Measurements from ENCODE around the gene BBS10. TPM values are rescaled to one million over a fixed set of nuclear protein-coding genes. Genes with fewer than 3 reads are reported as not detected.

The BBS10 gene
- 4.1 TPM for polyA plus RNA-seq (2013, experiment 1 of 2)
- polyA plus RNA-seq (2013, experiment 2 of 2): 4.1 TPM

- Histone ChIP-seq H3K4me3 (ENCODE audit: low read length) (peak within 1 kb of the TSS; percentile 85), H2BK120ac (ENCODE audit: low read depth, low read length) (no peak within 1 kb of the TSS), H3K4me1 (ENCODE audit: control insufficient read depth, low read depth, low read length) (no peaks in the 10 kb centered on the region), H3K9ac (ENCODE audit: low read length) (peak within 1 kb of the TSS; percentile 89), H3K4ac (ENCODE audit: low read depth, low read length) (peak within 1 kb of the TSS; percentile 73), H2BK5ac (ENCODE audit: low read length) (peak within 1 kb of the TSS; percentile 44), H2BK15ac (replicated peaks; ENCODE audit: low read depth) (no peak within 1 kb of the TSS), H2AK5ac (ENCODE audit: low read length) (no peak within 1 kb of the TSS), H3K23ac (ENCODE audit: low read length) (no peak within 1 kb of the TSS), H4K8ac (ENCODE audit: low read depth, low read length) (peak within 1 kb of the TSS; percentile 94), H3K27ac (ENCODE audit: low read depth, low read length) (peak within 1 kb of the TSS; percentile 89), H3K4me2 (ENCODE audit: low read length) (peak within 1 kb of the TSS; percentile 80), H3K36me3 (ENCODE audit: control insufficient read depth, insufficient read depth, low read length) (no peaks in the 10 kb centered on the region), H3K56ac (ENCODE audit: low read length) (peak within 1 kb of the TSS; percentile 95), H3K18ac (ENCODE audit: low read length) (peak within 1 kb of the TSS; percentile 95), H3K79me1 (ENCODE audit: low read length) (peaks cover 4% of the 10 kb centered on the region), H3K79me2 (ENCODE audit: control insufficient read depth, insufficient read depth, low read length) (peaks cover 3% of the 10 kb centered on the region), H3K27me3 (ENCODE audit: insufficient read depth, low read length, poor library complexity) (no peaks in the 10 kb centered on the region), H4K5ac (ENCODE audit: low read length) (peak within 1 kb of the TSS; percentile 90)
- peak; percentile 96 for DNase-seq
- no CpG with 5 or more reads among the region's 49 CpGs for WGBS (ENCODE audit: extremely low coverage, insufficient coverage, low lambda C conversion rate)
Observed at GRCh38 chr12:76348079-76348901, at the start of gene BBS10. BBS10 (minus strand) TSS chr12:76348415; CDS start chr12:76348358, 57 bp downstream.

- no peak for DNase-seq
- no peak overlapping the region for H2BK5ac ChIP-seq (ENCODE audit: low read length)
- no peak overlapping the region for H3K18ac ChIP-seq (ENCODE audit: low read length)
- no peaks in the 10 kb centered on the region for H3K4me1 ChIP-seq (ENCODE audit: control insufficient read depth, low read depth, low read length)
- H4K8ac ChIP-seq (ENCODE audit: low read depth, low read length): no peak overlapping the region
- H3K79me1 ChIP-seq (ENCODE audit: low read length): no peaks in the 10 kb centered on the region
- H3K23ac ChIP-seq (ENCODE audit: low read length): no peak overlapping the region
- H3K79me2 ChIP-seq (ENCODE audit: control insufficient read depth, insufficient read depth, low read length): no peaks in the 10 kb centered on the region
- no CpG with 5 or more reads among the region's 1 CpG for WGBS (ENCODE audit: extremely low coverage, insufficient coverage, low lambda C conversion rate)
- no peak overlapping the region for H2BK120ac ChIP-seq (ENCODE audit: low read depth, low read length)
- H2BK15ac ChIP-seq (replicated peaks; ENCODE audit: low read depth): no peak overlapping the region
- H3K56ac ChIP-seq (ENCODE audit: low read length): no peak overlapping the region
- H2AK5ac ChIP-seq (ENCODE audit: low read length): no peak overlapping the region
- H3K4me2 ChIP-seq (ENCODE audit: low read length): no peak overlapping the region
- H3K4me3 ChIP-seq (ENCODE audit: low read length): no peak overlapping the region
- H3K4ac ChIP-seq (ENCODE audit: low read depth, low read length): no peak overlapping the region
- no peak overlapping the region for H3K27ac ChIP-seq (ENCODE audit: low read depth, low read length)
- H4K5ac ChIP-seq (ENCODE audit: low read length): no peak overlapping the region
- H3K36me3 ChIP-seq (ENCODE audit: control insufficient read depth, insufficient read depth, low read length): no peaks in the 10 kb centered on the region
- no peak overlapping the region for H3K9ac ChIP-seq (ENCODE audit: low read length)
- no peaks in the 10 kb centered on the region for H3K27me3 ChIP-seq (ENCODE audit: insufficient read depth, low read length, poor library complexity)
Observed at GRCh38 chr12:76391461-76391860, 43.2 kb upstream of the BBS10 start.

GRCh38 chr12:76387614-76388013, 39.4 kb upstream of the BBS10 start:
- H3K18ac ChIP-seq (ENCODE audit: low read length): no peak overlapping the region
- WGBS (ENCODE audit: extremely low coverage, insufficient coverage, low lambda C conversion rate): no CpG with 5 or more reads among the region's 2 CpGs
- H4K5ac ChIP-seq (ENCODE audit: low read length): no peak overlapping the region
- no peak overlapping the region for H2BK5ac ChIP-seq (ENCODE audit: low read length)
- no peaks in the 10 kb centered on the region for H3K79me2 ChIP-seq (ENCODE audit: control insufficient read depth, insufficient read depth, low read length)
- no peaks in the 10 kb centered on the region for H3K79me1 ChIP-seq (ENCODE audit: low read length)
- no peak for DNase-seq
- H3K9ac ChIP-seq (ENCODE audit: low read length): no peak overlapping the region
- H2BK15ac ChIP-seq (replicated peaks; ENCODE audit: low read depth): no peak overlapping the region
- no peak overlapping the region for H2AK5ac ChIP-seq (ENCODE audit: low read length)
- no peaks in the 10 kb centered on the region for H3K27me3 ChIP-seq (ENCODE audit: insufficient read depth, low read length, poor library complexity)
- H3K4me2 ChIP-seq (ENCODE audit: low read length): no peak overlapping the region
- H3K4me1 ChIP-seq (ENCODE audit: control insufficient read depth, low read depth, low read length): no peaks in the 10 kb centered on the region
- no peak overlapping the region for H3K23ac ChIP-seq (ENCODE audit: low read length)
- no peak overlapping the region for H3K27ac ChIP-seq (ENCODE audit: low read depth, low read length)
- no peak overlapping the region for H3K56ac ChIP-seq (ENCODE audit: low read length)
- no peak overlapping the region for H3K4ac ChIP-seq (ENCODE audit: low read depth, low read length)
- H4K8ac ChIP-seq (ENCODE audit: low read depth, low read length): no peak overlapping the region
- no peaks in the 10 kb centered on the region for H3K36me3 ChIP-seq (ENCODE audit: control insufficient read depth, insufficient read depth, low read length)
- no peak overlapping the region for H3K4me3 ChIP-seq (ENCODE audit: low read length)
- no peak overlapping the region for H2BK120ac ChIP-seq (ENCODE audit: low read depth, low read length)

GRCh38 chr12:76384560-76384959, 36.3 kb upstream of the BBS10 start:
- no peak overlapping the region for H3K56ac ChIP-seq (ENCODE audit: low read length)
- no peak overlapping the region for H3K18ac ChIP-seq (ENCODE audit: low read length)
- H4K5ac ChIP-seq (ENCODE audit: low read length): no peak overlapping the region
- no peaks in the 10 kb centered on the region for H3K79me1 ChIP-seq (ENCODE audit: low read length)
- no peaks in the 10 kb centered on the region for H3K27me3 ChIP-seq (ENCODE audit: insufficient read depth, low read length, poor library complexity)
- H3K4me2 ChIP-seq (ENCODE audit: low read length): no peak overlapping the region
- no peaks in the 10 kb centered on the region for H3K4me1 ChIP-seq (ENCODE audit: control insufficient read depth, low read depth, low read length)
- H3K4me3 ChIP-seq (ENCODE audit: low read length): no peak overlapping the region
- WGBS (ENCODE audit: extremely low coverage, insufficient coverage, low lambda C conversion rate): no CpG with 5 or more reads among the region's 2 CpGs
- no peak overlapping the region for H2BK120ac ChIP-seq (ENCODE audit: low read depth, low read length)
- H2AK5ac ChIP-seq (ENCODE audit: low read length): no peak overlapping the region
- peak; percentile 52 for DNase-seq
- H3K27ac ChIP-seq (ENCODE audit: low read depth, low read length): no peak overlapping the region
- no peak overlapping the region for H3K4ac ChIP-seq (ENCODE audit: low read depth, low read length)
- no peak overlapping the region for H2BK5ac ChIP-seq (ENCODE audit: low read length)
- no peak overlapping the region for H3K23ac ChIP-seq (ENCODE audit: low read length)
- H3K9ac ChIP-seq (ENCODE audit: low read length): no peak overlapping the region
- no peaks in the 10 kb centered on the region for H3K79me2 ChIP-seq (ENCODE audit: control insufficient read depth, insufficient read depth, low read length)
- H2BK15ac ChIP-seq (replicated peaks; ENCODE audit: low read depth): no peak overlapping the region
- H3K36me3 ChIP-seq (ENCODE audit: control insufficient read depth, insufficient read depth, low read length): no peaks in the 10 kb centered on the region
- H4K8ac ChIP-seq (ENCODE audit: low read depth, low read length): no peak overlapping the region

GRCh38 chr12:76383988-76384387, 35.8 kb upstream of the BBS10 start:
- no peak overlapping the region for H3K27ac ChIP-seq (ENCODE audit: low read depth, low read length)
- no peak overlapping the region for H3K4me2 ChIP-seq (ENCODE audit: low read length)
- H3K4ac ChIP-seq (ENCODE audit: low read depth, low read length): no peak overlapping the region
- H3K9ac ChIP-seq (ENCODE audit: low read length): no peak overlapping the region
- no peak overlapping the region for H2BK5ac ChIP-seq (ENCODE audit: low read length)
- no peak overlapping the region for H3K56ac ChIP-seq (ENCODE audit: low read length)
- H2AK5ac ChIP-seq (ENCODE audit: low read length): no peak overlapping the region
- H2BK120ac ChIP-seq (ENCODE audit: low read depth, low read length): no peak overlapping the region
- H4K8ac ChIP-seq (ENCODE audit: low read depth, low read length): no peak overlapping the region
- DNase-seq: no peak
- H3K79me2 ChIP-seq (ENCODE audit: control insufficient read depth, insufficient read depth, low read length): no peaks in the 10 kb centered on the region
- H3K18ac ChIP-seq (ENCODE audit: low read length): no peak overlapping the region
- H3K4me1 ChIP-seq (ENCODE audit: control insufficient read depth, low read depth, low read length): no peaks in the 10 kb centered on the region
- H2BK15ac ChIP-seq (replicated peaks; ENCODE audit: low read depth): no peak overlapping the region
- WGBS (ENCODE audit: extremely low coverage, insufficient coverage, low lambda C conversion rate): no CpG with 5 or more reads among the region's 3 CpGs
- H3K23ac ChIP-seq (ENCODE audit: low read length): no peak overlapping the region
- H3K79me1 ChIP-seq (ENCODE audit: low read length): no peaks in the 10 kb centered on the region
- H3K27me3 ChIP-seq (ENCODE audit: insufficient read depth, low read length, poor library complexity): no peaks in the 10 kb centered on the region
- H3K4me3 ChIP-seq (ENCODE audit: low read length): no peak overlapping the region
- no peak overlapping the region for H4K5ac ChIP-seq (ENCODE audit: low read length)
- H3K36me3 ChIP-seq (ENCODE audit: control insufficient read depth, insufficient read depth, low read length): no peaks in the 10 kb centered on the region

All from mesendoderm (in vitro differentiated cells).